DMS 273 treated with DMSO at 0.1 percent for 48 hours (cell line): Measurements from ENCODE around the gene C1orf21.
A peak's percentile ranks its signal among the peaks of the same experiment; 100 is the strongest.

Source experiments
- DNase-seq: peaks from one replicate; lab custom pipeline; 2025; lab: John Stamatoyannopoulos, UW

Gene C1orf21

DNA sequence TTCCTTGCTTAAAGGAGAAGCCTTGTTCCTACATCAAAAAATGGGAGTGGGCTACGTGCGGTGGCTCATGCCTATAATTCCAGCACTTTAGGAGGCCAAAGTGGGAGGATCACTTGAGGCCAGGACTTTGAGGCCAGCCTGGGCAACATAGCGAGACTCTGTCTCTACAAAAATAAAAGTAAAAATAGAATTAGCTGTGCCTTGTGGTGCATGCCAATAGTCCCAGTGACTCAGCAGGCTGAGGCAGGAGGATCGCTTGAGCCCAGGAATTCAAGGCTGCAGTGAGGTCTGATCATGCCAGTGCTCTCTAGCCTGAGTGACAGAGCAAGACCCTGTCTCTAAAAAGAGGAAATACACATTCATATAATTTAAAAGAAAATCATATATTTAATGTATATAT lies 127.1 kb downstream of the C1orf21 start:
- DNase-seq: no peak

DNA sequence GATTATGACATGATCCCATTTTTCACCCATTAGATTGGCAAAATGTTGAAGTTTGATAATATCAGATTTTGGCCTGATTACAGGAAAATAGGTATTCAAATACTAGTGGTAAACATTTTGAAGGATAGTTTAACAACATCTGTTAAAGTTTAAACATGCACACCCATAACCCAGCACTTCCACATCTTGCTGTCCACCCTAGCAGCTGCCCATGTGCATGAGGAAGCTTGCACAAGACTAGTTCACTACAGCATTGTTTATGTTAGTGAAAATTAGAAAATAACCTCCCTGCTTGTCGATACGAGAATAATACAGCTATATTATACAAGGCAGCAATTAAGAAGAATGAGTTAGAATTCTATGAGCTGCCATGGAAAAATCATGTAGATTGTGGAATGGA lies 127.6 kb downstream of the C1orf21 start:
- DNase-seq: no peak

DNA sequence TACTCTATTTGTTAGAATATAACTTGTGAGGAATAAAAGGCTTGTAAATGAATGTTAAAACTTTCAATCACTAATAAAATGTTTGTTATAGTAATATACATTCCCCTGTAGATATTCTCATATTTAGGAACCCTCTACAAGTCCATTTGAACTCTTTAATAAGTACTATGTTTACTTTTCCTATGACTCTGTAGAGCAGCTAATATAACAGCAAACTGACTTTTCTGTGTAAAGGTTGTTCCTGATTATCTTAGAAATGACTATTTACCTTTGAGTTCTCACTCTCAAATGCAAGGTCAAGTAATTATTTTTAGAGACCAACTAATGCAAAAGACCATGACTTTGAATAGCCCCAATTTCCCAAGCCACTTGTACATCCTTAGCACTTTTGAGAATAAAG lies 130.3 kb downstream of the C1orf21 start:
- DNase-seq: no peak

DNA sequence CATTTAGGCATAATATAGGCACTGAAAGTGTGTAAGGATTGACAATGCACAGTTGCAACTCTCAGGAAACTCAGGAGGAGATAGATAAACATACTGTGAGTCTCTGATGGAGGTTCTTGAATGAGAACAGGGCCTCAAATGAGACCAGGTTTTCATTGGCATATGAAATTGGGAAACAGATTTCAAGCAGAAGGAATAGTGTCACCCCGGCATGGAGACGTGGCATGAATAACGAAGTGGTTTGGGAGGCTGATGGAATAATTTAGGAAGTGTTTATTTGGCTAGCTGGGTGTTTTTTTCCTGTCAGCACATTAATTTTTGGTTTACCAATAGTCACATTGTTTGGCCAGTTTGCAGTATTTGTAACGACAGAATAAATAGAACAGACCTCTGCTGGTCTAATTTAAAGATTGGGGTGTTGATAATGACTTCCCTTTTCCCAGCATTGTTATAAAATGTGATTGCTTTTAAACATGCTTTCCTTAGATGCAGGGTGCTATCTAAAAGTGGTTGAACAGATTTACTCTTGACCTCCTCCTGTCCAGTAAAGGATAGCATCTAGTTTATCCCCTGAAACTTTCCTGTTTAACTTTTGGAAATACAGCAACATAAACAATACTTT lies 132.0 kb downstream of the C1orf21 start:
- no peak for DNase-seq

DNA sequence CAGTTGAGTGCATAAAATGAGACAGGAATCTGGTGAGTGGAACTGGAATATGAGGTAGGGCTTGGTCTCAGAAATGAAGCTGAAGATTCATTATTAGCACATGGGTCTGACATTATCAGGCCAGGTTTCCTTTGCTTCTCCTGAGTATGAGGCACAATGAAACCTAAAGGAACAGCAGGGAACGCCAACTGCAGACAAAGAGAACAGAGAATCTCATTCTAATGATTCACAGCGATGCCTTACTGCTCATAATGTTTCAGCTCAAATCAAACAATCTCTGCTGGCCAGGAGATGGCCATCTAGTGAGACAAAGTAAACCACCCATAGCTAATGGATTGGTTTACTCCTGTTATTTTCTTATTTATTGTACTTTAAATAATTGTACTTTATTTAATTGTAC lies 133.5 kb downstream of the C1orf21 start:
- no peak for DNase-seq

DNA sequence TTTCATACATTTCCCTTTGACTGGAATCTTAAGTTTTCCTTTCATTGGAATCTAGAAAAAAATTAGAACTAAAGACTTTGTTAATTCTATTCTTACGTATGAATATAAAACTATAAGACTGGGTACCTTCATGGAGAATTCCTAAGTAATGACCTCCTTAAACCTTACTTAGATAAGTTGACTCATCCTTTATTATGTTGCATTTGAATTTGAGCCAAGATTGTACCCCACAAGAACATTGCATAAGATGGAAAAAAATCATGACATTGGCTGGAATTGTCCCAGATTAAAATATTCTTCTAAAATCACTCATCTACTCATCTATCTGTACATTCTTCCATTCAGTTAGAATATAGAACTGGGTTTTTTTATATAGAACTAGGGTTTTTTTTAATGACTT lies 137.4 kb downstream of the C1orf21 start:
- DNase-seq: no peak

DNA sequence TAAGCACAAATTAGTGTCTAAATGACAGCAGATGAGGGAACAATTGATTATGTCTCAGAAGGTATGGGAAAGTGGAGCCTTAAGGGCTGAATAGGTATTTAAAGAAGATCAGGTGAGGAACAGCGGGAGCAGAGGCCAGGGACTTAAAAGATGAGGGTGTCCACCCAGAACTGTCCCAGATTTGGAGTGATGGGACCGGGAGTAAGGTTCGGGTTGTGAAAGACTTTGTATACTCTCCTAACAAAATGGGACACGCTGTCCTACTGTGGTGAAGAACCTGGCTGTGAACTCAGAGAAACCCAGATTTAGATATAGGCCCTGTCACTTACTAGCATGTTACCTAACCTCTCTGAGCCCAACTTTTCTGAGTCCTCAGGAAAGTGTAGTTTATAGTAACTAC lies 140.6 kb downstream of the C1orf21 start:
- DNase-seq: no peak

DNA sequence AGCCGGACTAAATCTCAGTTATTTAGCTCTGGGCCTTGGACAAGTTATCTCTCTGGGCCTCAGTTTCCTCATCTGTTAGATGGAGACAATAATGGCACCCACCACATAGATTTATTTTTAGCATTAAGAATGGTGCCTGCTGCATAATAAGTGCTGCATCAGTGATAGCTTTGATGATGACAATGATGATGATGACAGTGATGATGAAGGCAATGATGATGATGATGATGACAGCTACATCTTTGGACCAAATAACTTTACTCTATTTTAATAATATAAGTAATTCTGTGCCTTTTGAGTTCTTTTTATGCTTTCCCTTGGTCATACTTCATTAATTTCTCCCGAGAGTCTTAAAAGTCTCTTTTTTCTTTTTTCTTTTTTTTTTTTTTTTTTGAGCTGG lies 143.4 kb downstream of the C1orf21 start:
- DNase-seq: no peak

DNA sequence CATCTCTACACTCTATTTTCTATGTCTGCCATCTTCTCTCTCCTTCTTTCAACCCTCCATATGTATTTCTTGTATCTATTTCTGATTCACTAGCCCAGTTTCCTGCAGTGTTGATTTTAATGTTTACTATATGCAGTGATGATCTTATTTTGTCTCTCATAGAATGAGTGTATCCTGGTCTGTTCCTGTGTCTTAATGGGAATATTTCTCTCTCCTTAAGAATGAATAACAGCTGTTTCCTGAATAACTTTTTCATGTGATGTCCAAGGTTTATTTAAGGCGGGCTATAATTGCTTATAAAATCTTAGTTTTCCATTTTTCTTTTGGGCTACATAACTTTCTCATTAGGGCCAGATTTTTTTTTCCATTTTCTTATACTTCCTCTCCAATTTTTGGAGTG lies 144.5 kb downstream of the C1orf21 start:
- DNase-seq: no peak

DNA sequence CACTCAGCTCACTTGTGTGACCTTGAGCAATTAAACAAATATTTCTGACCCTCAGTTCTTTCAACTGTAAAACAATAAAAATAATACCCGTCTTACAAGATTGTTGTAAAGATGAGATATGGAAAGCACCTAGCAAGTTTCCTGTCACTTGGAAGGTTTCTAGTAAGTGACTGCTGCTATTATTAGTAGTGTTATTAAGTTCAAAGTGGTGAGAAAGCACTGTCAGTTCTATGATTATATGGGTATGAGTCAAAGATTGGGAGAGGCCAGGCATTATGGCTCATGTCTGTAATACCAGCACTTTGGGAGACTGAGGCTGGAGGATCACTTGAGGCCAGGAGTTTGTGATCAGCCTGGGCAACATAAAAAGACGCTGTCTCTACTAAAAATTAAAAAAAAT lies 145.4 kb downstream of the C1orf21 start:
- no peak for DNase-seq

DNA sequence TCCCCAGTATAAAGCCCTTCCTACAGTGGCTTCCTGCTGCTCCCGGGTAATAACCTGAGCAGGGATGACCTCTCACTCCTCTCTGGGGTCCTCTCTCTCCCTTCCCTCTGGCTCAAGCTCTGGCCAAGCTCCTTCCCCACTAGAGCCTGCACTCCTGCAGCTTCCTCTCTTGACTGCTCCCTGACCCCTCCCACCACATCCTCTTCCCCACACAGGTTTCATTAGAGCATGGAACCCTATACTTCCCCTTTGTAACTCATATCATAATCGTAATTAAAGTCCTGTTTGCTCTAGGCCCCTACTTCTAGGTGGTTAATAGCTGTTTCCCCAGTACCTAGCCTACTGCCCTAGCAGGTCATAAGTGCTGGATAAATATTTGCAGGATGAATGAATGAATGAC lies 146.2 kb downstream of the C1orf21 start:
- no peak for DNase-seq

DNA sequence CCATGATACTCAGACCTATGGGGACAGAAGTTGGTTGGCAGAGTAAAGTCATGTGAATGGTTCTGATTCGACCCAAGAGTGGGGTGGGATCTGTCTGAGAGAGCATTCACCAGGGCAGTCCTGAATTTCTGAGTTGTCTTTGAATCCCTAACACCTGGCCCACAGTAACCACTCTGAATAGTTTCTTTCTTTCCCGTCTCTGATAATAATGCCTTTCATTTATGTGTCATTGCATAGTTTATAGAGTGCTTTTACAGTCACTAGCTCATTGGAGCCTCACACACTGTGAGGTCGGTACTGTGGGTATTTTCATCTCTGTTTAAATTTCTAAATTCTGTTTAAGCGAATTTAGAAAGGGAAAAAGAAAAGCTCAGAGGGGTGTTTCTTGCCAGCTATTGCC lies 147.1 kb downstream of the C1orf21 start:
- no peak for DNase-seq

DNA sequence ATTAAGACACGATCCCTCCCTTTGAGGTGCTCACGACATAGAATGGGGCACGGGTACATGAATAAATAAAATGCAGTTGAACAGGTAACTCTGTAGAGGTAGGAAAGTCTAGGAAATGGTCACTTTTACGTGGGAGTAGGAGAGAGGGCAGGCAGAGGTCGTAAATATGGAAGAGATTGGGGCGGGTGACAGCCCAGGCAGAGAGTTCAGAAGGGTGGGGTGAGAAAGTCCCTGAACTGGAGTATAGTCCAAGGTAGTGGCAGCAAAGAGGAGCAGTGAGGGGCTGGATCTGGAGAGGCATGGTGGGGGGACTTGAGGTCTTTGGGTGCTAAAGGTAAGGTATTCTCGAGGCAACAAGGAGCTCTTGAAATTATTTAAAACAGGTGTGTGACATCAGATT lies 147.9 kb downstream of the C1orf21 start:
- DNase-seq: no peak

DNA sequence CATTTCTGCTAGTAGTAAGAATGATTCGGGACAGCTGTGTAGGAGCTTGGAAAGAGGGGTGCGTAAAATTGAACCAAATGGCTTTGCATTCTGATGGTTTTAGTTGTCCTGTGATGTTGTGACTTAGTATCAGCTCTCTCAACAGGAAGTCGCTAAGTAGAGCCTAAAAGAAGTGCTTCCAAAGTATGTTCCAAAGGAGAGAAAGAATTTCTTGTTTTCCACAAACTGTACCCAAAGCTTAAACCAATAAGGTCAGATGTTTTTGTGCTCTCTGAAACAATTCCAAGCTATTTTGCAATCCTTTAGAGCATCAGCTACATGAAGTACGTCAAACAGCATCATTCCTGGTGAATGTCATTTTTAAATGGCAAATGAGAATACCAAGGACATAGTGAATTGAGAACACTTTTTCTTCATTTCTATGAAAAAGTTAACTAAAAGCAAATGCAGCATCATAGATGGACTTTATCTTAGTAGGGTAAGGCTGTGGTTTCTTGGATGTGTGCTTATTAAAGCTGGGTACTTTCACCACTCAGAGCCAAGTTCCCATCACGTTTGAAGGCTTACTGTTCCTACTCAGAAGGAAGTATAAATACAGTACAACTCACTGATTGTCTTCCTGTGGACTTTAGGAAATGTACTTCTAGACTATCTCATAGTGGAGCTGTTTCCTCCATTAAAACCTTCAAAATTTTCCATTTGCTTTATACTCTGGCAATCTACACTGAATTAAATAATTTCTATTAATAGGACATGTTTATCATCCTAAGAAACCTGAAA lies 148.6 kb downstream of the C1orf21 start:
- DNase-seq: no peak

DNA sequence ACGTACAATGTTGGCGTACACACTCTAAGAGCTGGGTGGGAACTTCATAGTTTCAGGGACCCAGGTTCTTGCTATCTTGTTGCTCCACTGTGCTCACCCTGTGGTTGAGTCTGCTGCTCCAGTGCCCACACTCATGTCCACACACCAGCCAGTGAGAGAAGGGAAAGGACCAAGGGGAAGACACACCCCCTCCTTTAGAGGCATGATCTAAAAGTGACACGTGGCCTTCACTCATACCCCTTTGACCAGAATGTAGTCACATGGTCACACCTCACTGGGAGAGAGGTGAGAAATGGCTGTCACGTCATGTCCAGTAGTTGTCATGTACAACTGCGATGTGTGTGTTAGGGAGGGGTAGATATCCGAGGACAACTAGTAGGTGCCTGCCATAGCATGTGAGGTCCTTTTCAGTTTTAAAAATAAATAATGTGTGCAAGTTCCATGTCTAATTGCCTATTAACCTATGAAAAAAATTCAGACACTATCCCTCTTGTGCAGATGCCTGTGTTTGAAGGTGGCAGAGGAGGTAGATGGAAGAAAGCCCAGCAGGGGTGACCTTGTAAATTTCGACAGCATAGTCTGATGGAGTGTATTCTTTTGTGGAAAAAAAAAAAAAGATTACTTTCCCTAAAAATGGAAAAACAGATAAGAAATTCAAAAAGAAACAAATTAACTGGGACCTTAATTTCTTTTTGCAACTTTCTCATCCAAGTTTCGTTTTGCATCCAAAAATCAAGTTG lies 149.6 kb downstream of the C1orf21 start:
- no peak for DNase-seq

DNA sequence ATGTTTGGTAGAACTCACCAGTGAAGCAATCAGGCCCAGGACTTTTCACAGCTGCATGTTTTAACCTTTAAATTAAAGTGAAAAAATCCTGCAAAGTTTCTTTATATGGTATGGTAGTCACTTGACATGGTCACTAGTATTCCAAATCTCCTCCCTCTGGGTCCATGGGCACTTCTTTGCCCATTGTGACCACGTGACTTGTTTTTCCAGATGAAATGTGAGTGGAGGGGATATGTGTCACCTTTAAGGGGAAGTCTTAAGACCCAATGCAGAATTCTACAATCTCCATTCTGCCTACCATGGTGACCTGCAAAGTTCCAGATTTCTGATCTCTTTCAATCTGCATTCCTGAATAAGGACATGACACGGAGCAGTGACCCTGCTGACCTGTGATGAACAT lies 152.8 kb downstream of the C1orf21 start:
- DNase-seq: no peak

DNA sequence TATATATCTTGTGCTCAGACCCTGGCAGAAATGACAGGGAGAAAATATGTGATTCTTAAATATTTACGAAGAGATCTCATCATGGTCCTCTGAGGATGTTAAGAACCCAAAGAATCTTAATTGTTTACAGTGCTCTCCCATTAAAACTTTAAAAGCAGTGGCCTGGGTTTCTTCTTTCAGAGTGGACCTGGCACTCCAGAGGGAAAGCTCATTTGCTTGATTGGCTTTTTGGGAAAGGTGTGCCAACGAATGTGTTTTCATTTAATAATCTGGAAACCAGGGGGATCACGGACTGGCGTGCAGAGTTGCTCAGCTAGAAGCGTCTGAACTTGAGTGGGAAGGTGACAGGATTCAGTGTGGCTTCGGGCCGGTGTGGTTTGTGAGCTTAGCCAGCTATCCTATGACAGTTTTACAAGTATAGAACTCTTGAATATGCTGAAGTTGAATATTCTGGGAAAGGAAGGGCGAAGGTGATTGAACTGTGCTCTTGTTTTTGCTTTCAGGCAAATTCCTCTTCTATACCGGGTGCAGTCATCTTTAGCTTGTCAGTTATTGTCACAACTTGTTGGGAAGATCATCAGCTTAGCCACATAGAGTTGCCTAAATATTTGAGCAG lies 154.8 kb downstream of the C1orf21 start:
- DNase-seq: no peak

DNA sequence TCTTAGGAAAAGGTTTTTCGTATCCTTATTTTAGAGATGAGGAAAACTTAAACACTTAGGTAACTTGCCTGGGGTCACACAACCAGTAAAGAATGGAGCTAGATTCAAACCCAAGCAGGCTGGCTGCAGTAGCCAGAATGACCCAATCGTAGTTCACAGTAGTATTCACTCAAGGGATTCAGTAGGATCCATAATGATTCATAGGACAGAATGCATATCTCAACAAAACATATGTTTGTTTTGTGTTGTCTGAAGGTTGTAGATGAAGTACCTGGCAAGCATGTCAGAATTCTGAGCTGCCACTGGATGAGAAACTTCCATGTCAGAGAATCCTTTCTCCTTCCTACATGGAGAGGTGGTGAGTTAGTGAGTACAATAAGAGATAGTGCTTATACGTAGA lies 155.5 kb downstream of the C1orf21 start:
- no peak for DNase-seq

DNA sequence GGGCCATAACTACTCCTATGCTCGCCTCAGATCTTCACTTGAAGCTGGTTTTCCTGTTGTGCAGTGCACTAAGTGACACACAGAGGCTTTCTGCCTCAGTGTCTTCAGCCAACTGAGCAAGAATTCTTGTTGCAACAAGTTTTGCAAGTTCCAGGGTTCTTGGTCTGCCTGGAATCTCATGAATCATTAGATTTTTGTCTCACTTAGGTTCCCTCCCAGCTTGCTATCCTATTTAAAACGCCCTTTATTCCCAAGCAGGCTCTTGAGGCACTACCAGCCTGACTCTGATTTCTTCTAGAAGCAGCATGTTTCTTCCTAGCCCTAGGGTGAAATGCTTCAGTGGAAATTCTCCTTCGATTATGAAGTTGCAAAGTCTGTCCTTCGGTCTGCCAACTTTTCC lies 158.8 kb downstream of the C1orf21 start:
- no peak for DNase-seq

DNA sequence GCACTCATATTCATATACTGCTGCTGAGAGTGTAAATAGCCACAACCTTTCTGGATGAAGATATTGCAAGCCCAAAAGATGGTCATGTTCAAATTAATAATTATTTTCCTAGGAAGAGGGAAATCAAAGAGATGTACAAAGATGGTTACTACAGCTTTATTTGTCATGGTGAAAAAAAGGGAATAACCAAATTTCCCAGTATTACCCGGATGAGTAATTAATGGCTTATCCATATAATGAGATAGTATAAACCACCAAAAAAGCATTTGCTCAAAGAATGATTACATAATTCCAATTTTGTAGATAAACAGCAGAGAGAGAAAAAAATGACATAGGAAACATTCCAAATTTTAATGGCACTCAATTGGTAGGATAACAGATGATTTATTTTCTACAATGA lies 165.6 kb downstream of the C1orf21 start:
- DNase-seq: no peak

DNA sequence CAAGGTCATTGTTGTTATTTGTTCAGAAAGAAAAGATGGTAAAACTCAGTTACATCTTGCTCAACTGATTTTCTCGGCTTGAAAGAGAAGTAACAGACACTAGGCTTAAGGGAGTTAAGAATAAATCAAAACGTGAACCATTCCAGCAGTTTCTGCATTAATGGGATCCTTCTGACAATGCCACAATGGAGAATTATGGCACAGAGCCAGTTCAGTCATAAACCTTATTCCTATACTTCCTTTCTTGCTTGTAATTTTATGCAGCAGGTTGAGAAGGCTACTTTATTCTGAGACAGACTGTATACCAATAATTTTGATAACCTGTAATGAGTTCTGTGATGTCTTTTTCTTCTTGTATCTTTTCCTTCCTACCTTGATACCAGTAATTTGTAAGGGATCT lies 167.0 kb downstream of the C1orf21 start:
- DNase-seq: no peak

DNA sequence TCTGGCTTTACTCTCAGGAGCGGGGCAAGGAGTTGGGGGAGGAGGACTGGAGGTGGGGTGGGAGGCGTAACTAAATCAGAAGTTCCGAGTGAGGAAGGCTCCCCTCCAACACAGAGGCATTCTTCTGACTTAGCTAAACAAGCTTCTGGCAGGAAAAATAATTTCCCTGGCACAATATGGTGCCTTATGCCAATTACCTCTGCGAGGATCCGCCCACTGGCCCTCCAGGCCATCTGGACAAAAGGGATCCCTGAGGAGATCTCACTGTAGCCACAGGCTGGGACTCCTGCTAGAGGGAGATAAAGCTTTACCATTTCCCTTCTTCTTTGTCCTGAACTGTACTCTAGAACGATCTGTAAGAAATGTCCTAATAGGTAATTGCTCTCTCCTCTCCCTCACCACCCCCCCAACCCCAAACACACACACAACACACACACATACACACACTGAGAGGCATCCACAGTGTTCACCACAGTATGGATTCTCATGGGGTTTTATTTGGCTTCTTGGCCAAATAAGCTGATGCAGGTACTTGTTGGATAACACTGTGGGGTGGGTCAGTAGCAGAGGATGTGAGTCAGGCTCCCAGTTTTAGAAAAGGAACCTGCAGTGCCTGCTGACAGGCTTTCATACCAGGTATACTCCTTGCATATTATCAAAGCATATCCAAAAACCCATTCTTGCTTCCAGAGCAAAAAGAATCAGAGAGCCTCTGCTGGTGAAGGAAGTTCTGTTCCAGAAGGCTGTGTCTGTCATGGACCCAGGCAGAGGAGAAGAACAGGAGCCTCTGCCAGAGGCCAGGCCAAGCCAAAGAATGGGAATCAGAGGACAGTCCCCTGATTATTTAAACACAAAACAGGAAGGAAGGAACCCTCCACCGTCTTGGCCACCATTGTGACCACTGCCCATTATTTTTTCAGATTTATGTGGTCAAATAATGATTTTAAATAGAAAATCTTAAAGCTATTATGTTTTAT lies 169.1 kb downstream of the C1orf21 start:
- peak; percentile 87 for DNase-seq
